Measurements from ENCODE around the gene KRTAP10-7.
"Not testable (repeated sequence)": the region's sequence is repeated elsewhere in the genome, so short reads cannot be mapped to it uniquely, and the experiment has no call there.

Gene KRTAP10-7

GRCh38 chr21:44639331-44639655 lies 38.9 kb downstream of the KRTAP10-7 start:
- TF ChIP-seq, protein P1, sequence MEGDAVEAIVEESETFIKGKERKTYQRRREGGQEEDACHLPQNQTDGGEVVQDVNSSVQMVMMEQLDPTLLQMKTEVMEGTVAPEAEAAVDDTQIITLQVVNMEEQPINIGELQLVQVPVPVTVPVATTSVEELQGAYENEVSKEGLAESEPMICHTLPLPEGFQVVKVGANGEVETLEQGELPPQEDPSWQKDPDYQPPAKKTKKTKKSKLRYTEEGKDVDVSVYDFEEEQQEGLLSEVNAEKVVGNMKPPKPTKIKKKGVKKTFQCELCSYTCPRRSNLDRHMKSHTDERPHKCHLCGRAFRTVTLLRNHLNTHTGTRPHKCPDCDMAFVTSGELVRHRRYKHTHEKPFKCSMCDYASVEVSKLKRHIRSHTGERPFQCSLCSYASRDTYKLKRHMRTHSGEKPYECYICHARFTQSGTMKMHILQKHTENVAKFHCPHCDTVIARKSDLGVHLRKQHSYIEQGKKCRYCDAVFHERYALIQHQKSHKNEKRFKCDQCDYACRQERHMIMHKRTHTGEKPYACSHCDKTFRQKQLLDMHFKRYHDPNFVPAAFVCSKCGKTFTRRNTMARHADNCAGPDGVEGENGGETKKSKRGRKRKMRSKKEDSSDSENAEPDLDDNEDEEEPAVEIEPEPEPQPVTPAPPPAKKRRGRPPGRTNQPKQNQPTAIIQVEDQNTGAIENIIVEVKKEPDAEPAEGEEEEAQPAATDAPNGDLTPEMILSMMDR (IDR thresholded peaks at IDR 0.05; ENCODE audit: low read depth, low read length, missing control alignments), result no peak
- H3K27me3 ChIP-seq (replicated peaks), result no peaks in the 10 kb centered on the region
- no peaks in the 10 kb centered on the region for H3K36me3 ChIP-seq (replicated peaks)
- in situ Hi-C loops (cut with HindIII; ENCODE audit: low pct_ligation_motif_present, low sequenced_read_pairs), result no loop called here
- no peak for DNase-seq
- H3K27ac ChIP-seq, result no peak overlapping the region
- no peak overlapping the region for H3K4me3 ChIP-seq (ENCODE audit: low read depth, low read length)

DNA sequence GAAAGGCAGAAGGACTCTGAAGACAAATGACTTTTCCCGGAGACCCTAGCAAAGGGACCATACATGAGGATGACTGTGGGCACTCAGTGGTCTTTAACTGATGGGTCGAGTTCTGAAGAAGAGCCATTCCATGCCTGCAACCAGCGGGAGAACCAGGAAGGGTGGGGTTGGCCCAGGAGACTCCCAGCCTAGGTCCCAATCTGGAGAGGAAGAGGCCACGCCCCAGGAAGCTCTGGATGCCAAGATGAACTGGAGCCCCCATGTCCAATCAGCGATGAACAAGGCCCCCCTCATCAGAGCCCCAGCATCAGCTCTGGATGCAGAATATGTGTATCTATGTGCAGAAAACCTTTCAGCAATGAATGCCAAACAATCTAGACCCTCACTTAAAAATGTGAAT lies 40.4 kb downstream of the KRTAP10-7 start:
- TF ChIP-seq, protein P1 (IDR thresholded peaks at IDR 0.05; ENCODE audit: low read depth, low read length, missing control alignments), result no peak
- H3K27ac ChIP-seq, result no peak overlapping the region
- no peaks in the 10 kb centered on the region for H3K36me3 ChIP-seq (replicated peaks)
- no peak overlapping the region for H3K4me3 ChIP-seq (ENCODE audit: low read depth, low read length)
- in situ Hi-C loops (cut with HindIII; ENCODE audit: low pct_ligation_motif_present, low sequenced_read_pairs), result no loop called here
- DNase-seq, result no peak
- H3K27me3 ChIP-seq (replicated peaks), result no peaks in the 10 kb centered on the region

DNA sequence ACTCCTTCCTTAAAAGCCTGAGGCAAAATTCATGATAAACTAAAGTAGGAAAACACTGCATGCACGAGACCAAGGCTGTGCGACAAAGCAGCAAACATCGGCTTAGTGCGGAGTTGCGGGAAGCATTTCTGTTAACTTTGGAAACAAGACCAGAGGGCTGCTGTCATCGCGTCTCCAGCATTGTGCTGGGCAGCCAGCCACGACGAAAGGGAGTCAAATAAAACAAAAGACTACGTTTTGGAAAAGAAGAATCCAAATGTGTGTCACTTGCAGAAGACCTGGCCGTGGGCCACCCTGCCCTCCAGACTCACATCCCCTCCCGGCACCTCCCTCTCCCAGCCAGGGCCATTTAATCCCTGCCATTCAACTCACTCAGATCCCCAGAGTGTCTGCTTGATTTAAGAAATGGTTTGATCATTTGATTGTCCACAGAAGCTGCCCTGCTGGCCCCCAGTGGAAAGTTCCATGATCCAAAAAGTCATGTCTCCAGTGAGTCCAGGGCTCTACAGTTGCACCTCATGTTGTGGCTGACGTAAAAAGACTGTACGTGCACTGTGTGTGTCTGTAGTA lies 43.4 kb downstream of the KRTAP10-7 start:
- DNase-seq, result no peak
- in situ Hi-C loops (cut with HindIII; ENCODE audit: low pct_ligation_motif_present, low sequenced_read_pairs), result no loop called here
- no peaks in the 10 kb centered on the region for H3K36me3 ChIP-seq (replicated peaks)
- no peak overlapping the region for H3K4me3 ChIP-seq (ENCODE audit: low read depth, low read length)
- no peaks in the 10 kb centered on the region for H3K27me3 ChIP-seq (replicated peaks)
- no peak overlapping the region for H3K27ac ChIP-seq
- TF ChIP-seq, protein P1 (IDR thresholded peaks at IDR 0.05; ENCODE audit: low read depth, low read length, missing control alignments), result no peak

DNA sequence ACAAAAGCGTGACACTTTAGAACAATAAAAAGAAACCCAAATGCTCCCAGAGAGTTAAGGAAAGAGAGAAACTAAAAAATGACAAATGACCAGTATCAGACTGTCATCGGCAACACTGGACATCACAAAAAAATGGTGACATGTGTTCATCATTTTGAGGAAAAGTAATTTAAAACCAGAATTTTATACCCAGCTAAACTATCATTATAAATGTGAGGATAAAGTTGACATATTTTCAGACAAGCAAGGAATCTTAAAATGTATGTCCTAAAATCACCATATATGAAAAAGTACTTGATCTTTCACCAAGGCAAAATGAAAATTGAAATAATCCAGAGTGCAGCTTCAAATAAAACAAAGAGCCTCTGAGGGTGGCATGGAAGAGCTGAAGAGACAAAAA lies 44.5 kb downstream of the KRTAP10-7 start:
- H3K27me3 ChIP-seq (replicated peaks), result no peaks in the 10 kb centered on the region
- H3K36me3 ChIP-seq (replicated peaks), result no peaks in the 10 kb centered on the region
- in situ Hi-C loops (cut with HindIII; ENCODE audit: low pct_ligation_motif_present, low sequenced_read_pairs), result no loop called here
- no peak overlapping the region for H3K4me3 ChIP-seq (ENCODE audit: low read depth, low read length)
- H3K27ac ChIP-seq, result no peak overlapping the region
- DNase-seq, result no peak
- TF ChIP-seq, protein P1 (IDR thresholded peaks at IDR 0.05; ENCODE audit: low read depth, low read length, missing control alignments), result no peak

- H3K27me3 ChIP-seq (replicated peaks); H3K4me3 ChIP-seq (ENCODE audit: low read depth, low read length); in situ Hi-C loops (cut with HindIII; ENCODE audit: low pct_ligation_motif_present, low sequenced_read_pairs); DNase-seq; H3K27ac ChIP-seq; H3K36me3 ChIP-seq (replicated peaks): not testable (repeated sequence)
Observed at GRCh38 chr21:44646366-44647221, 46.2 kb downstream of the KRTAP10-7 start, which contains the start of gene KRTAP10-11. KRTAP10-11 (plus strand) TSS chr21:44646414; CDS start chr21:44646459, 45 bp downstream.

GRCh38 chr21:44647222-44647552 lies 46.8 kb downstream of the KRTAP10-7 start:
- Histone ChIP-seq H3K36me3 (replicated peaks) (no peaks in the 10 kb centered on the region), H3K27me3 (replicated peaks) (no peaks in the 10 kb centered on the region), H3K27ac (no peak overlapping the region), H3K4me3 (ENCODE audit: low read depth, low read length) (no peak overlapping the region)
- in situ Hi-C loops (cut with HindIII; ENCODE audit: low pct_ligation_motif_present, low sequenced_read_pairs), result no loop called here
- no peak for DNase-seq
- TF ChIP-seq, protein P1 (IDR thresholded peaks at IDR 0.05; ENCODE audit: low read depth, low read length, missing control alignments), result no peak
